Activated effector memory CD4-positive, alpha-beta T cell treated with anti-CD3 and anti-CD28 coated beads, Interleukin-2, amount 50 U/mL, for 16 hours (primary cell): ENCODE measurements around the gene PGGHG.

Experiments used
- DNase-seq: peaks from one replicate; pipeline ENCODE4 v3.0.0-alpha.2; 2020

The PGGHG gene

DNA sequence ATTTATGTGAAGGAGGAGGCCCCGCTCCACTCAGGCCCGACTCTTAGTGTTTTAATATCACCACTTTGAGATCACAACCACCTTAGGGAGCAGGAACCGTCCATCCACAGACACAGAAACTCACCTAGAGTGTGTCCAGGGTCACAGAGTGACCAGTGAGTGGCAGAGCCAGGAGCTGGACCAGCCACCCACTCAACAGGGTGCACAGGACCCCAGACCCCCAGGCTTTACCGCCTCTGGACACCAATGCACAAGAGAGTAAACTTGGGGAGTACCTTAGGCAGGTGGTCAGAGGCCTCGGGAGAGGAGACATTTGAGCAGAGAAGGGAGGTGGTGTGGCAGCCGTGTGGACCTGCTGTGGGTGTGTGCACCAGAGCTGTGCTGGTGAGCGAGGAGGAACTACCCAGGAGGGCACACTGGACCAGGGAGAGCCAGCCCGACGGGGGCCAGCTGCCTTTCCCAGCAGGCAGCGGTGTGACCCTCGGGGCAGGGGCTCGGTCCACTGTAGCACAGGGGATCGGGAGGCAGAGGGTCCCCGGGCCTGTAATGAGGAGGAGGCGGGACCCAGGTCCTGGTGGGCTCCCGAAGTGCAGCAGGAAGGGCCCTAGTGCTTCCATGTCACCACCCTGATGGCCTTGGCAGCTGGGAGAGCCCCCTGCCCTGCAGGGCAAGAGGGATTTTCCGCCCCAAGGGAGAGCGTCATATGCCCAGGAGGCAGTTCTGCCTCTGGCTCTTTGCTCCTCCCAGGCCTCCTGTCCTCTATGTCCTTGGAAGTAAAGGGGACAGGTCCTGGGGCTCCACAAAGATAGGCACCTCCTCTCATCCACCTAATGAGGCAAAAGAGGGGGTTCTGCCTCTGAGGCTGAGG is 18.2 kb upstream of the PGGHG start:
- peak; percentile 60 for DNase-seq

DNA sequence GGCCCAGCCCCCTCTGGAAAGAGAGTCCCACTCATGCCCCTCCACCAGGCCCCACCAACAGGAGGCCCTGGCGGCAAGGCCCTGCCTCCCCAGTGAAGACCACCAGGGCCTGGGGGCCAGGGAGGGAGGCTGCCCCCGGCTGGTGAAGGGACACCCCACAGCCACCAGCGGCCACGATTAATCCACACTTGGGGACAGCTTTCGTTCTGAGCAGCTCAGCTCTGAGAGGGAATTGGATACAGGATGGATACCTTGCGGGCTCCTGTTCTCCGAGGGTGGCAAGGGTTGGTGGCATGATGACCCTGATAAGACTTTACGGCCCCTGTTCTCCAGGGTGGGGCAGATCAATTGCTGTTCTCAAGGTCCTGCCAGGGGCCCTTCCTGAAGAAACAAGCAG is 17.6 kb upstream of the PGGHG start:
- DNase-seq: no peak

DNA sequence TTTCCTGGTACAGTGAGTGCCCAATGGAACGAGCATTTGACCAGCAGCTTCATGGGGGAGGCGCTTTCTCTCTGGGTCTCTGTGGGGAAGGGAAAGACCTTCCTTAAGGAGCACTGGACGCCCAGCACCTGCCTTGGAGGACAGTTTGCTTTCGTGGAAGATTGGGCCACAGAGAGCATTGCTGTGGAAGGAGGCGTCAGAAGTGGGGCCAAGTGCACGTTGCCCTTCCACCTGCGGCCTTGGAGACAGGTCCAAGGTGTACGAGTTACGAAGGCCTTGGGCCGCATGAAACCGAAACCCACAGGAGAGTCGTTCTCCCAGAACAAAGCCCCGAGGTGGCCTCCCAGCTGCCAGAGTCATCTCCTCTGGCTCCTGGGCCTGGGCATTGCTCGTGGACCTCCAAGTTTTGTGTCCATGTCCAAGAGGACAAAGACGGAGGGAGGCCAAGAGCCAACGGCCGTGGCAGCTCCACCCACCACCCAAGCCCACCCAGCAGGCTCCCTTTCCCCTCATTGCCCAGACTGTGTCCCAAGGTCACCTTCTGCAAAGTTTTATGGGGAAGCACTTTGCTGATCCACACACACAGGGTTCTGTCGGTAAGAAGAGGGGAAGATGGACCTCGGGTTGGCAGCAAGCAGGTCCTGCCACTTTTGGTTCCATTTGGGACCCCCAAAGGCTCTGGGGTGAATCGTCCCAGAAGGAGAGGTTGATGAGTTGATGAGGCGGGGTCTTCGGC is 16.6 kb upstream of the PGGHG start:
- no peak for DNase-seq

DNA sequence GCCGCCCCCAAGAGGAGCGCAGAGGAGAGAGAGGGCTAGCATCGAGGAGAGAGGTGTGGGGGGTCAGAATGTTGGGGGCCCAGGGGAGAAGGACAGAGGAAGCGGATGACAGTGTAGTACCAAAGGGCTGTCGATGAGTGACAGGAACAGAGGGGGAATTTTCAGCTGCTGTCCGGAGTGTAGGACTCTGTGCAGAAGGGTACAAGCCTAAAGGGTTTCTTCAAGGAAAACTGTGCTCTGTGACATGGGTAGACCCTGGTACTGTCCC is 16.1 kb upstream of the PGGHG start:
- DNase-seq: no peak

DNA sequence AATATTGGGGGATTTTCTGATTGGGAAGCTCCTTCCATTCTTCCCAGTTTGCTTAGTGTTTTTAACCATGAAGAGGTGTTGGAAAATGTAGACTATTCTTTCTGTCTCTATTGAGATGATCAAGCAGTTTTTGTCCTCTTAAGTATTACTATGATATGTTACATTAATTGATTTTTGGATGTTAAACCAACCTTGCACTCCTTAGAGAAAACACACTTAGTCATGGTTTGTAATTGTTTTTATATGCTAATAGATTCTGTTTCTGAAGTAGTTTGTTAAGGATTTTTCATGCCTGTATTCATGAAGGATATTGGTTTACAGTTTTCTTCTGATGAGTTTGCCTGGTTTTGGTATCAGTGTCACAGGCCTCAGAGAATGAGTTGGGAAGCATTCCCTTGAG is 12.7 kb upstream of the PGGHG start:
- DNase-seq: no peak

GRCh38 chr11:278001-278951 is 10.7 kb upstream of the PGGHG start, which contains the start of gene NLRP6:
Gene NLRP6 (plus strand): TSS chr11:278407. CDS start chr11:278570, 163 bp downstream.
- DNase-seq: no peak

GRCh38 chr11:279040-279965 is 9.6 kb upstream of the PGGHG start:
- peak; percentile 70 for DNase-seq

GRCh38 chr11:279966-280705 is 8.8 kb upstream of the PGGHG start:
- DNase-seq: peak; percentile 82

DNA sequence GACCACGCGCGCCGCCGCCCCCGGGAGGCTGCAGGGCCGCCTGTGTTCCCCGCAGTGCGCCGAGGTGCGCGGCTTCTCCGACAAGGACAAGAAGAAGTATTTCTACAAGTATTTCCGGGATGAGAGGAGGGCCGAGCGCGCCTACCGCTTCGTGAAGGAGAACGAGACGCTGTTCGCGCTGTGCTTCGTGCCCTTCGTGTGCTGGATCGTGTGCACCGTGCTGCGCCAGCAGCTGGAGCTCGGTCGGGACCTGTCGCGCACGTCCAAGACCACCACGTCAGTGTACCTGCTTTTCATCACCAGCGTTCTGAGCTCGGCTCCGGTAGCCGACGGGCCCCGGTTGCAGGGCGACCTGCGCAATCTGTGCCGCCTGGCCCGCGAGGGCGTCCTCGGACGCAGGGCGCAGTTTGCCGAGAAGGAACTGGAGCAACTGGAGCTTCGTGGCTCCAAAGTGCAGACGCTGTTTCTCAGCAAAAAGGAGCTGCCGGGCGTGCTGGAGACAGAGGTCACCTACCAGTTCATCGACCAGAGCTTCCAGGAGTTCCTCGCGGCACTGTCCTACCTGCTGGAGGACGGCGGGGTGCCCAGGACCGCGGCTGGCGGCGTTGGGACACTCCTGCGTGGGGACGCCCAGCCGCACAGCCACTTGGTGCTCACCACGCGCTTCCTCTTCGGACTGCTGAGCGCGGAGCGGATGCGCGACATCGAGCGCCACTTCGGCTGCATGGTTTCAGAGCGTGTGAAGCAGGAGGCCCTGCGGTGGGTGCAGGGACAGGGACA is 8.0 kb upstream of the PGGHG start:
- peak; percentile 78 for DNase-seq

DNA sequence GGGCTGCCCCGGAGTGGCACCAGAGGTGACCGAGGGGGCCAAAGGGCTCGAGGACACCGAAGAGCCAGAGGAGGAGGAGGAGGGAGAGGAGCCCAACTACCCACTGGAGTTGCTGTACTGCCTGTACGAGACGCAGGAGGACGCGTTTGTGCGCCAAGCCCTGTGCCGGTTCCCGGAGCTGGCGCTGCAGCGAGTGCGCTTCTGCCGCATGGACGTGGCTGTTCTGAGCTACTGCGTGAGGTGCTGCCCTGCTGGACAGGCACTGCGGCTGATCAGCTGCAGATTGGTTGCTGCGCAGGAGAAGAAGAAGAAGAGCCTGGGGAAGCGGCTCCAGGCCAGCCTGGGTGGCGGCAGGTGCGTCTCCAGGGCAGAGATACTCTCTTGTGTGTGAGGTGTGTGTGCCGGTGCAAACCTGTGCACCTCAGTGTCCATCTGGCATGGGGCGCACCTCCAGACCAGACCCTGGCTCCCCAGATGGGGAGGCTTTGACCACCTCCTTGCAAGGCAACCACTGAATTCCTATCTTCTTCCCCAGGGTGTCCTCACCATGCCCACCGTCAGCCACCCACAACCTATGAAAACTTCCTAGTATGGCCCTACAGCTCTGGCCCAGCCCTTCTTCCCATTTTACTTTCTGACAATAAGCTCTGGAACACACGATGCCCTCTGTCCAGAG is 7.3 kb upstream of the PGGHG start:
- no peak for DNase-seq

GRCh38 chr11:282171-282570 is 6.8 kb upstream of the PGGHG start:
- DNase-seq: peak; percentile 48

DNA sequence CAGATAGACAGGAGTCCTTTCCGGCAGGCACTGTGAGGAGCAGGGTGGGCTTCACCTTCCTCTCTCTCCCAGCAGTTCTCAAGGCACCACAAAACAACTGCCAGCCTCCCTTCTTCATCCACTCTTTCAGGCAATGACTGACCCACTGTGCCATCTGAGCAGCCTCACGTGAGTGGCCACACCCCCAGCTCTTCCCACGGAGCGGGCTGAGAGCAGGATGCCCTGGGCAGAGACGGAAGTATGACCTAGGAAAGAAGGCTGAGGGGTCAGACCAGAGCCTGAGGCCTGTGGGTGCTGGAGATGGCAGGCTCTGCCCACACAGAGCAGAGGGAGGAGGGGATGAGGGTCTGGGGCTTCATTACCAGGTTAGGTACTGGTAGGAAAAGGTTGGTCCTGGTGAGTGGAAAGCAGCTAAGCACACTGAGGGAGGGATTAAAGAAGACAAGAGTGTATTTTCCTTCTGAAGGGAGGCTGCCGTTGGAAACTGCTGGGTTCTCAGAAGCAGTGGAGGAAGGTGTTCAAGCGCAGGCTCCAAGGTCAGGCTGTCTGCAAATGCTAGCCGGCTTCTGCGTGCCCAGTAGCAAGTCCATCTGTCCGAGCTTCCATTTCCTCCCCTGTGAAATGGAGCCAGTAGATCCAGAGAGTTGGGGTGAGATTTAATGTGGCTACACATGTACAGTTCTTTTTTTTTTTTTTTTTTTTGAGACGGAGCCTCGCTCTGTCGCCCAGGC is 6.1 kb upstream of the PGGHG start:
- DNase-seq: peak; percentile 59

- DNase-seq: peak; percentile 44
Measured at GRCh38 chr11:283405-284104, 5.4 kb upstream of the PGGHG start.

DNA sequence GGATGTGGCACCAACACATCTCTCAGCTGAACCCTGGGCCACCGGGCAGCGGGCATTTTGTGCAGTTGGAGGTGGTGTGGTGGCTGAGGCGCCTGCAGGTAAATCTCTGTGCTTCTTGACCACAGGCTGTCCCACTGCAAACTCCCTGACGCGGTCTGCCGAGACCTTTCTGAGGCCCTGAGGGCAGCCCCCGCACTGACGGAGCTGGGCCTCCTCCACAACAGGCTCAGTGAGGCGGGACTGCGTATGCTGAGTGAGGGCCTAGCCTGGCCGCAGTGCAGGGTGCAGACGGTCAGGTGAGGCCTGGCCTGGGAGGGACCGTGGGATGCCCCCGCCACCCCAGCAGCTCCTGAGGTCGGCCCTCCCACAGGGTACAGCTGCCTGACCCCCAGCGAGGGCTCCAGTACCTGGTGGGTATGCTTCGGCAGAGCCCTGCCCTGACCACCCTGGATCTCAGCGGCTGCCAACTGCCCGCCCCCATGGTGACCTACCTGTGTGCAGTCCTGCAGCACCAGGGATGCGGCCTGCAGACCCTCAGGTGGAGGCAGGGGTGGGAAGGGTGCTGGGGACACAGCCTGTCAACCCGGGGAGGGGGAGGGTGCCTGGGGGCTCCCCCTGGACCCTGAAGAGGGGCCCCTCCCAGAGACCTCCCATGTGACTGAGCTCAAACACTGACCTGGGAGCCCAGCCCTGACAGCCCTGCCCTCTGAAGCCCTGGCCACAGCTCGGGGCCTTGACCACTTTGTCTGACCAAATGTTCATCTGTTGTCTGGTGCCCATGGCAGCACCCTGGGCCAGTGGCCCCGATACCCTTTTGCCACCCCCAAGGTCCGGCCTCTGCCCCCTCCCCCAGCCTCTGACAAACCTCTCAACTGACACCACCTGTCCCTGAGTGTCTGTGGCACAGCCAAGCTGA is 4.6 kb upstream of the PGGHG start:
- DNase-seq: peak; percentile 58

DNA sequence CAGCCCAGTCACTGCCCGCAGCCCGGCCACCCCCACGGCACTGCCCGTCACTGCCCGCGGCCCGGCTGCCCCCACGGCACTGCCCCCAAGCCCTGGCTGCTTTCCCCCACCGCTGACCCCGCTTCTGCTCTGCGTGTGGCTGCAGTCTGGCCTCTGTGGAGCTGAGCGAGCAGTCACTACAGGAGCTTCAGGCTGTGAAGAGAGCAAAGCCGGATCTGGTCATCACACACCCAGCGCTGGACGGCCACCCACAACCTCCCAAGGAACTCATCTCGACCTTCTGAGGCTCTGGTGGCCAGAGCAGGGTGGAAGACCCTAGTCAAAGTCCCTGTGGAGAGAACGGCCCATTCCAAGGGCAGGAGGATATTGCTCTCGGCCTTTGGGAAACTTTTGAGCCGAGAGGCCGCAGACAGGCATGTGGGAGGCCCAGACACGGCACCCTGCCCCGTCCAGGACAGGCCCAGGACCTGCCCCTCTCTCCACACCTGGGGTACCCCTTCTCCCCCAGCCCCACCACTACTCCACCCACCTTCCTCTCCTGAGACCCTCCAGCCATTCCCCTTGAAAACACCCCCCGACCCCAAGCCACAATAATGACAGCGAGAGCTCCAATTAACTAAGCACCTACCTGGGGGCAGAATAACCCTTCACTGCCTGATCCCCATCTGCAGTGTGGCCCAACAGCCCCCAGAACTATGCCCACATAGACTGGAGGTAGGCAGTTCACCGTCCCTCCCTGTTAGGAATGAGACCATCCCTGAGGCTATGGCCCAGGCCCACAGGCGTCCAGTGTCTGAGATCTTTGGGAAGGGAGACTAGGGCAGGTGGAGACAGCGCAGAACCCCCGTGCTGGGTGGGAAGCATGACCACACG is 3.7 kb upstream of the PGGHG start:
- peak; percentile 52 for DNase-seq

DNA sequence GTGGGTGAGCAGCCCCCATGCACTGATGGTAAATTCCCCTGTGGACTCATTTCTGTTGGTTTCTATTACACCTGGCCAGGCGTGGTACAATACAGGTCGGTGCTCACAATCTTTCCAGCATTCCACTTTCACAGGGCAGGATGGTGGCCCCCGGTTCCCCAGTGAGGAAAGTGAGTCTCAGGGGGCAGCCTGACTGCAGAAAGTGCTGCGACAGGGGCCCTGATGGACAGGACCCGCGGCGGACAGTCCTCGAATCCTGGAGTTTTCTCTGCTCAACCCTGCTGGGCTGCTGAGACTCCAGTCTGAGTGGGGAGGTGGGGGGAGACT is 3.1 kb upstream of the PGGHG start:
- peak; percentile 56 for DNase-seq
